Osteoblast (primary cell): Measurements from ENCODE around the gene PDE11A. TPM values are rescaled to one million over a fixed set of nuclear protein-coding genes. Genes with fewer than 3 reads are reported as not detected.

ENCODE experiments used
- DNase-seq: peaks from one replicate; pipeline ENCODE4 v3.0.0; 2011; ENCODE audit warnings: low spot score, mixed read lengths; ENCODE audit not compliant: insufficient read length; ENCODE audit errors: missing footprints
- H2AFZ ChIP-seq: 2 replicates; pipeline ENCODE4 v1.6.0; 2011; ENCODE audit warnings: mild to moderate bottlenecking, low read length
- H3K27ac ChIP-seq: 2 replicates; pipeline ENCODE4 v1.5.1; 2011; ENCODE audit warnings: mild to moderate bottlenecking, low read depth, low read length, moderate library complexity
- H3K27me3 ChIP-seq: 2 replicates; pipeline ENCODE4 v1.6.0; 2012; ENCODE audit warnings: mild to moderate bottlenecking, control low read depth, inconsistent platforms, low read length, moderate library complexity; ENCODE audit not compliant: insufficient read depth
- H3K36me3 ChIP-seq: 2 replicates; pipeline ENCODE4 v1.5.1; 2011; ENCODE audit warnings: mild to moderate bottlenecking, low read length, control low read depth, moderate library complexity; ENCODE audit not compliant: insufficient read depth
- H3K4me1 ChIP-seq: 2 replicates; pipeline ENCODE4 v1.5.1; 2011; ENCODE audit warnings: mild to moderate bottlenecking, low read length, control low read depth, moderate library complexity; ENCODE audit not compliant: insufficient read depth
- H3K4me2 ChIP-seq: 2 replicates; pipeline ENCODE4 v1.6.0; 2011; ENCODE audit warnings: mild to moderate bottlenecking, low read length; ENCODE audit not compliant: insufficient read depth
- H3K4me3 ChIP-seq: fragments of 200-600 bp; sonication (generic); 3 replicates; pipeline ENCODE4 v1.5.1; 2012; ENCODE audit warnings: mild to moderate bottlenecking, low read length, inconsistent platforms; ENCODE audit not compliant: insufficient read depth
- H3K79me2 ChIP-seq: 2 replicates; pipeline ENCODE4 v1.6.0; 2012; ENCODE audit warnings: mild to moderate bottlenecking, low read length, control low read depth, inconsistent platforms; ENCODE audit not compliant: insufficient read depth
- H3K9me3 ChIP-seq: 2 replicates; pipeline ENCODE4 v1.5.1; 2011; ENCODE audit warnings: low read depth, low read length, control low read depth
- H4K20me1 ChIP-seq: 2 replicates; pipeline ENCODE4 v1.6.0; 2012; ENCODE audit warnings: mild to moderate bottlenecking, low read length, control low read depth; ENCODE audit not compliant: insufficient read depth
- CTCF ChIP-seq: IDR thresholded peaks from 2 replicates; pipeline ENCODE4 v1.5.1; 2011; ENCODE audit warnings: mild to moderate bottlenecking, low read depth, low read length, moderate library complexity; ENCODE audit errors: extremely low read depth
- total RNA-seq: library from RNA; depleted of rRNA; stranded (reverse); fragments of >200 nt; gene quantifications from 2 replicates; pipeline ENCODE4 v1.2.3, GENCODE V29; 2012

Gene PDE11A
- total RNA-seq, 1 donor = 0.36 TPM

- DNase-seq = no peak
- Histone ChIP-seq H3K79me2 (no peaks in the 10 kb centered on the region), H3K36me3 (no peaks in the 10 kb centered on the region), H3K9me3 (no peaks in the 10 kb centered on the region), H3K27ac (no peak overlapping the region), H3K4me1 (no peaks in the 10 kb centered on the region), H3K4me2 (no peak overlapping the region), H2AFZ (no peak overlapping the region), H3K4me3 (no peak overlapping the region), H3K27me3 (no peaks in the 10 kb centered on the region), H4K20me1 (no peaks in the 10 kb centered on the region)
- TF ChIP-seq CTCF = no peak
Measured at GRCh38 chr2:177930916-177931315, 141.7 kb downstream of the PDE11A start.

- H4K20me1 ChIP-seq = no peaks in the 10 kb centered on the region
- DNase-seq = no peak
- no peak overlapping the region for H3K27ac ChIP-seq
- no peak for TF ChIP-seq CTCF
- no peak overlapping the region for H2AFZ ChIP-seq
- H3K4me1 ChIP-seq = no peaks in the 10 kb centered on the region
- H3K9me3 ChIP-seq = no peaks in the 10 kb centered on the region
- H3K36me3 ChIP-seq = no peaks in the 10 kb centered on the region
- no peaks in the 10 kb centered on the region for H3K79me2 ChIP-seq
- H3K4me3 ChIP-seq = no peak overlapping the region
- H3K27me3 ChIP-seq = no peaks in the 10 kb centered on the region
- H3K4me2 ChIP-seq = no peak overlapping the region
Measured at GRCh38 chr2:177929662-177930522, 142.7 kb downstream of the PDE11A start.

GRCh38 chr2:177923323-177923722 is 149.3 kb downstream of the PDE11A start:
- no peak for DNase-seq
- Histone ChIP-seq H3K27me3 (no peaks in the 10 kb centered on the region), H2AFZ (no peak overlapping the region), H4K20me1 (no peaks in the 10 kb centered on the region), H3K4me1 (no peaks in the 10 kb centered on the region), H3K4me3 (no peak overlapping the region), H3K27ac (no peak overlapping the region), H3K9me3 (no peaks in the 10 kb centered on the region), H3K79me2 (no peaks in the 10 kb centered on the region), H3K4me2 (no peak overlapping the region), H3K36me3 (no peaks in the 10 kb centered on the region)
- no peak for TF ChIP-seq CTCF

GRCh38 chr2:177921726-177922125 is 150.9 kb downstream of the PDE11A start:
- TF ChIP-seq CTCF = no peak

More at GRCh38 chr2:177921726-177922125, 150.9 kb downstream of the PDE11A start:
- H3K9me3 ChIP-seq = no peaks in the 10 kb centered on the region
- H3K79me2 ChIP-seq = no peaks in the 10 kb centered on the region
- no peaks in the 10 kb centered on the region for H3K27me3 ChIP-seq
- H3K4me2 ChIP-seq = no peak overlapping the region
- H3K36me3 ChIP-seq = no peaks in the 10 kb centered on the region
- DNase-seq = no peak
- H3K4me3 ChIP-seq = no peak overlapping the region
- H2AFZ ChIP-seq = no peak overlapping the region
- no peak overlapping the region for H3K27ac ChIP-seq
- no peaks in the 10 kb centered on the region for H4K20me1 ChIP-seq
- no peaks in the 10 kb centered on the region for H3K4me1 ChIP-seq
